OCI-LY3 (cell line): ENCODE data around the gene HMG20A.

Experiments
- H2AFZ ChIP-seq: fragments of 200-600, 300-600 bp; shearing (Covaris generic); 2 replicates; pipeline ENCODE4 v1.6.0; 2014; ENCODE audit warnings: antibody characterized with exemption, low read depth, low read length
- H3K27ac ChIP-seq: fragments of 200-600, 300-600 bp; sonication (generic); 2 replicates; pipeline ENCODE4 v1.5.1; 2014; ENCODE audit warnings: mild to moderate bottlenecking, low read length, moderate library complexity, mixed read lengths
- H3K27me3 ChIP-seq: fragments of 200-600, 300-600 bp; sonication (generic); 2 replicates; pipeline ENCODE4 v1.6.1; 2014; ENCODE audit warnings: low read depth, low read length, mixed read lengths
- H3K36me3 ChIP-seq: fragments of 200-600, 300-600 bp; sonication (generic); replicated peaks from 2 replicates; pipeline ENCODE3; 2014; ENCODE audit warnings: low read depth, low read length, mixed read lengths
- H3K4me1 ChIP-seq: fragments of 300-600, 200-600 bp; sonication (generic); 2 replicates; pipeline ENCODE4 v1.6.1; 2014; ENCODE audit warnings: low read length, mixed read lengths
- H3K4me2 ChIP-seq: fragments of 200-600, 300-600 bp; sonication (generic); 2 replicates; pipeline ENCODE4 v1.6.1; 2014; ENCODE audit warnings: low read length, mixed read lengths
- H3K4me3 ChIP-seq: fragments of 300-600, 200-600 bp; sonication (generic); 2 replicates; pipeline ENCODE4 v1.5.1; 2014; ENCODE audit warnings: antibody characterized with exemption, mild to moderate bottlenecking, low read length, moderate library complexity
- H3K79me2 ChIP-seq: fragments of 300-600, 200-600 bp; shearing (Covaris generic); 2 replicates; pipeline ENCODE4 v1.6.1; 2014; ENCODE audit warnings: mild to moderate bottlenecking, low read length, mixed read lengths
- H3K9ac ChIP-seq: fragments of 300-600, 200-600 bp; shearing (Covaris generic); 2 replicates; pipeline ENCODE4 v1.6.0; 2014; ENCODE audit warnings: mild to moderate bottlenecking, low read length, moderate library complexity
- H3K9me3 ChIP-seq: fragments of 200-600, 300-600 bp; shearing (Covaris generic); 2 replicates; pipeline ENCODE4 v1.6.1; 2014; ENCODE audit warnings: low read length, mixed read lengths; ENCODE audit not compliant: insufficient read depth
- H4K20me1 ChIP-seq: fragments of 200-600, 300-600 bp; sonication (generic); 2 replicates; pipeline ENCODE4 v1.6.1; 2016; ENCODE audit warnings: low read length, mixed read lengths; ENCODE audit not compliant: insufficient read depth
- CTCF ChIP-seq: fragments of 200-600, 300-600 bp; sonication (generic); IDR thresholded peaks from 2 replicates; pipeline ENCODE4 v1.5.1; 2014; ENCODE audit warnings: antibody characterized with exemption, low read length, low read depth
- EZH2phosphoT487 ChIP-seq: fragments of 200-600 bp; shearing (Covaris generic); IDR thresholded peaks from 2 replicates; pipeline ENCODE4 v1.6.1; 2018; ENCODE audit warnings: antibody characterized with exemption, mixed run types, low read depth

HMG20A gene

GRCh38 chr15:77393471-77393840 is 27.2 kb upstream of the HMG20A start:
- H3K27ac ChIP-seq: no peak overlapping the region
- peaks cover 50% of the 10 kb centered on the region for H4K20me1 ChIP-seq
- peaks cover 19% of the 10 kb centered on the region for H3K36me3 ChIP-seq
- peaks cover 13% of the 10 kb centered on the region for H3K9me3 ChIP-seq
- TF ChIP-seq CTCF: no peak
- no peak for TF ChIP-seq EZH2phosphoT487
- H3K9ac ChIP-seq: no peak overlapping the region
- peaks cover 77% of the 10 kb centered on the region for H3K79me2 ChIP-seq
- H3K4me3 ChIP-seq: no peak overlapping the region
- H3K4me2 ChIP-seq: no peak overlapping the region
- H3K27me3 ChIP-seq: no peaks in the 10 kb centered on the region
- no peaks in the 10 kb centered on the region for H3K4me1 ChIP-seq
- no peak overlapping the region for H2AFZ ChIP-seq

- no peak overlapping the region for H3K9ac ChIP-seq
- peaks cover 19% of the 10 kb centered on the region for H3K36me3 ChIP-seq
- H3K9me3 ChIP-seq: peaks cover 26% of the 10 kb centered on the region
- H3K4me2 ChIP-seq: no peak overlapping the region
- H3K79me2 ChIP-seq: peaks cover 72% of the 10 kb centered on the region
- no peak overlapping the region for H3K4me3 ChIP-seq
- H2AFZ ChIP-seq: no peak overlapping the region
- peaks cover 43% of the 10 kb centered on the region for H4K20me1 ChIP-seq
- no peaks in the 10 kb centered on the region for H3K27me3 ChIP-seq
- H3K4me1 ChIP-seq: no peaks in the 10 kb centered on the region
- TF ChIP-seq CTCF (no peak), EZH2phosphoT487 (no peak)
- no peak overlapping the region for H3K27ac ChIP-seq
Measured at GRCh38 chr15:77395013-77395774, 25.5 kb upstream of the HMG20A start.

GRCh38 chr15:77396692-77397091 is 24.0 kb upstream of the HMG20A start:
- Histone ChIP-seq H3K9ac (no peak overlapping the region), H3K4me2 (no peak overlapping the region), H2AFZ (no peak overlapping the region), H3K9me3 (peaks cover 29% of the 10 kb centered on the region), H3K36me3 (peaks cover 19% of the 10 kb centered on the region), H3K27me3 (no peaks in the 10 kb centered on the region), H3K4me3 (no peak overlapping the region), H3K79me2 (peaks cover 76% of the 10 kb centered on the region), H3K4me1 (no peaks in the 10 kb centered on the region), H4K20me1 (peaks cover 30% of the 10 kb centered on the region), H3K27ac (no peak overlapping the region)
- TF ChIP-seq CTCF: no peak
- TF ChIP-seq EZH2phosphoT487: no peak

GRCh38 chr15:77398927-77399326 is 21.8 kb upstream of the HMG20A start:
- Histone ChIP-seq H3K27ac (no peak overlapping the region), H4K20me1 (peaks cover 10% of the 10 kb centered on the region; the same call in 1 of the 2 replicates), H3K4me3 (no peak overlapping the region), H3K36me3 (peaks cover 17% of the 10 kb centered on the region), H3K79me2 (peaks cover 66% of the 10 kb centered on the region), H2AFZ (no peak overlapping the region), H3K9me3 (peaks cover 29% of the 10 kb centered on the region), H3K4me2 (no peak overlapping the region), H3K9ac (no peak overlapping the region), H3K27me3 (no peaks in the 10 kb centered on the region), H3K4me1 (peaks cover 7% of the 10 kb centered on the region)
- TF ChIP-seq EZH2phosphoT487 (no peak), CTCF (no peak)
